Activated CD4-positive, alpha-beta T cell treated with anti-CD3 and anti-CD28 coated beads for 24 hours (primary cell): ENCODE results near the gene GRIP2.

ENCODE experiments used
- DNase-seq, 2 donors: peaks; one replicate each; pipeline ENCODE4 v3.0.0-alpha.2; 2020; ENCODE audit warnings: low read depth in 2 of 2

Gene GRIP2

DNA sequence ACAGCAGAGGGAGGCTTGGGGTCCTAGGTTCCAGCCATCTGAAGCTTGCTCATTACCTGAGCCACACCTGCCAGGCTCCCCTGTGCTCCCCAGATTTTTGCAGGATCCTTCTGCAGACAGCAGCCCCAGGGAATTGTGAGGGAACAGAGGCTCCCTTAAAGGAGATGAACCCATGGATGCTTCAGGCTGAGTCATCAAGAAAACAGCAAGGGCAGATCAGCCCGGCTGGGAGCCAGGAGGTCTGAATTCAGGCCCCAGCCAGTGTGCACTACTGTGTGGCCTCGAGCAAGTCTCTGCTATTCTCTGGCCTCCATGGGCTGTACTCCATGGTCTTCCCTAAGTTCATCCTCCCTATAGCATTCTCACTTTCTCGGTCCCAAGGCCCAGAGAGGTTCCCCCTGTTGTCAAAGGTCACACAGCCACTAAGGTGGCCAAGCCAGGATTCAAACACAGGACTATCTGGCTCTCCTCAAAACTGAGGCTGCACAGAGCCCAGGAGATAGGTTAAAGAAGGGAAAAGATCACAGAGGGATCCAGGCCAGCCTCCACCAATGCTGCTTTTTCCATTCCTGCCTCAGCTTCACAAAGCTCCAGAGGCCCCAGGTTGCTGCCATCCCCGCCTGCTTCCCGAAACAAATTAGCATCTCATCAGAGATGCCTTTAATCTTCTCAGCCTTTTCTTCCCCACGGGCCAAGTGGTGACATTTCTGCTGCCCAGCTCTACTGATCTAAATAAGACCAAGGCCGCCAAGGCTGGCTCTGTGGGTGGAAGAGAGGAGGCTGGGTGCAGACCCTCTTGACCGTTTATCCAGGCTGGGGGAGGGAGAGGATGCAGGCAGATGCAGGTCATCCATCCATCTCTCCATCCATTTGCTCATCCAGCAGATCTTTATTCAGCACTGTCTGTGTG, 21.2 kb upstream of the GRIP2 start:
- no peak for DNase-seq

GRCh38 chr3:14560110-14560509, 20.0 kb upstream of the GRIP2 start:
- no peak for DNase-seq

DNA sequence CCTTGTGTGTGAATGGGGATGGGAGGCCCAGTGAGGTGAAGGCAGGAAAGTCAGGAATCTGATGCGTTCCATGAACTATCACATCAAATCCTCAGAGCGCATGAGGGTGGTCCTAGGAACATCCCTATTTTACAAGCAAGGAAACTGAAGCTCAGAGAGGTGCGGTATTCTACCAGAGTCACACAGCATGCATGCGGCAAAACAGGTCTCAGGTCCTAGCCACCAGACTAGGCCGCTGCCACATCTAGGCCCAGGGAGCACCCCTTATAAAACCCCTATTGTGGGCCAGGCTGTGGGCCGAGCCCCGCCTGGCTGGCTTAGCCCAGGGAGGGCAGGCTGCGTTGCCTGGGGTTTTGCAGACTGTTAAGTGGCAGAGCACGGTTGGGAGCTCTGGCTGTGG, 17.9 kb upstream of the GRIP2 start:
- DNase-seq = no peak

DNA sequence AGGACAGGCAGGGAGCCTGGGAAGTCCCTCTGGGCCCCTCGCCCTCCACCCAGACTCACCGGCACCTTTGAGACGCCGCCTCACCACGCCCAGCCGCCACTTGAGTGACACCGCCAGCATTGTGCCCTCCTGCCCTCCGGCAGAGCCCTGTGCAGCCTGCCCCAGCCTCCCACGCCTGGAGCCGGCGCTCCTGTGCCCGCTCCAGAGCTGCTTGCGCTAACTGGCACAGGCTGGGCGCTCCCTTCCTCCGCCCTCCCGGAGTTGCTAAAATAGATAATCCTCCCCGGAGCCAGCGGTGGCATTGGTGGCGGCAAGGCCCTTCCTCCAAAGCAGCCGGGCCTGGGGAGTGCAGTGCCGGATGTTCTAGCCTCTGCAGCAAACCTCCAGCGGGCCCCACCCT, 15.7 kb upstream of the GRIP2 start:
- DNase-seq = no peak

DNA sequence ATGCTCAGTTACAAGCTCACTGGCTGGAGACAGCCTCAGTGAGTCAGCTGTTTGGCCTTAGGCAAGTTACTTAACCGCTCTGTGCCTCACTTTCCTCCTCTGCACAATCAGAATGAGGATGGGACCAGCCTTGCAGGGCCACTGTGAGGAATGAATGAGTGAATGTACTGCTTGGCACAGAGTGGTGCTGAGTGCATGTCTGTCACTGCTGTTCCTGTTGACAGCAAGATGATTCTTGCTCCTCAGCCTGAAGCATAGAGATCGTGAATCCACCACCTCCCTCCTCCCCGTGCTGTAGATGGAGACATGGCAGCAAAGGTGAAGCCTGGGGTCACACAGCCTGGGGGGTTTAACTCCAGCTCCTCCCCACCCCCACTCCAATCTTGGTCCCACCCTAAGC, 14.6 kb upstream of the GRIP2 start:
- DNase-seq = no peak

DNA sequence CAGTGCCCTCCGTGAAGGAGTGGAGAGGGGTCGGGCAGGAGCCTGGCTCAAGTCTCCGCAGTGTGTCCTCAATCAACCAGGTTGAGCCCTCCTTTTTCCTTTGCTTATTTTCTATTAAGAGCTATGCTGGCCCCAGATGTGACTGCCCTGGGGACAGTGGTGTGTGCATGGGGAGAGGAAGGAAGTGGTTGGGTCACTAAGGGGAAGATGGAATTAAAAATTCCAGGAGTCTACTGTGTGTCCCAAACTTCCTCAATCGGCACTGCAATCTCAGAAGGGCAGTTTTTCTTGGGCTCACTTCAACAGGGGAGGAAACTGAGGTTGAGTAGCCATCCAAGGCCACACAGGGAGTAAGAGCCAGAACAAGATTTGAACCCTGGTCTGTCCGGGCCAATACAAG, 13.7 kb upstream of the GRIP2 start:
- no peak for DNase-seq

DNA sequence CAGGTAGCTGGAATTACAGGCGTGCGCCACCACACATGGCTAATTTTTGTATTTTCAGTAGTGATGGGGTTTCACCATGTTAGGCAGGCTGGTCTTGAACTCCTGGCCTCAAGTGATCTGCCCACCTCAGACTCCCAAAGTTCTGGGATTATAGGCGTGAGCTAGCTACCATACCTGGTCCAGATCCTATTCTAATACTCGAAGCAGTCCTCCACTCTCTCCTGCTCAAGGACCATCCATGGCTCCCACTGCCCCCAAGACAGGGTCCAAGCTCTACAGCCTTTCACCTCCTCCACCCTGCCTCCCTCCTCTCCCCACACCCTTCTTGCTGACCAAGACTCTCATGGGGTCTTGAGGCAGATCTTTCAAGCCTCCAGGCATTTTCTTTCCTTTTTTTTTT, 12.6 kb upstream of the GRIP2 start:
- DNase-seq = no peak

- DNase-seq = no peak
These were observed 12.0 kb upstream of the GRIP2 start for GRCh38 chr3:14552041-14552648.

- no peak for DNase-seq
These were observed 10.8 kb upstream of the GRIP2 start for GRCh38 chr3:14550651-14551611.

DNA sequence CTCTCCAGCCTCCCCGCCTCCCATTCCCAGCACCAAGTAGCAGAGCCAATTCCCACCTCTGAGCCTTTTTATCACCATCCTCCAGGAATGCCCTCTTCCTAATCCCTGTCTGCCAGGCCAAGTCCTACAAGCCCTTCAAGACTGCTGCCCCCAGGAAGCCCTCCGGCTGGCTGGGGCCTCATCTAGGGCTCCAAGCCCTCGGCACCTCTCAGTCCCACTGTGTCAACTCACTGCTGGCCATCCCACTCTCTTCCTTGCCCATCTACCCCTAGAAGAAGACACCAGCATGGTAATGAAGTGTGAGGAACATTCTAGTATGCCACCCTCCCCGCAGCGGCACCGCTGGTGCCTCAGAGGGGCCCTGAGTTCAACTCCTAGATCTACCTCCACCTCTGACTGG, 10.0 kb upstream of the GRIP2 start:
- DNase-seq = no peak

DNA sequence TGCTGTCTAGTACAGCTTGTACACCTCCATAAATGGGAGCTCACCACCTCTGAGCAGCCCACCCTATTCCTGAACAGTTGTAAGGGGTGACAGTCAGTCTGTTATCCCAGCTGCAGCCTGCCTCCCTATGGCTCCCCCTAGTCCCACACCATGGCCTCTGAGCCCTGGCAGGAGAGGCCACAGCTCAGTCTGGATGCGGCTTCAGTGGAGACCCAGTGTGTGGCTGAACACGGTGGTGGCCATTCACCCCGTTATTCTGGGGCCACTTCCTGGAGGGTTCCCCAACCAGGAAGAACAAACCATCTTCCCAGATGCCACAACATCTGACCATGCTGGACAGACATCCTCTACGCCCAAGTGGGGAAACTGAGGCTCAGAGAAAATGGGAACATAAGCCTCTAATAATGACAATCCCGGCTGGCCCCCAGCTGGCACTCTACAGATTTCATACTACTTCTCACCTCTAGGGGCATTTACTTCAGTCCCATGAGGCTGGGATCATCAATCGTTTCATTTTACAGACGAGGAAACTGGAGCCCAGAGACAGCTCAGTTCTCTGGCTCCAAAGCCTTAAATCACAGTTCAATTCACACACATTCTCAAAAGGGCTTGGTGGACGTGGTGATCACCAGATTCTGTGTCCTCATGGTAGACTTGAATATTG, 9.2 kb upstream of the GRIP2 start:
- no peak for DNase-seq

GRCh38 chr3:14548321-14548729, 8.2 kb upstream of the GRIP2 start:
- DNase-seq = peak; percentile 19 to 20

DNA sequence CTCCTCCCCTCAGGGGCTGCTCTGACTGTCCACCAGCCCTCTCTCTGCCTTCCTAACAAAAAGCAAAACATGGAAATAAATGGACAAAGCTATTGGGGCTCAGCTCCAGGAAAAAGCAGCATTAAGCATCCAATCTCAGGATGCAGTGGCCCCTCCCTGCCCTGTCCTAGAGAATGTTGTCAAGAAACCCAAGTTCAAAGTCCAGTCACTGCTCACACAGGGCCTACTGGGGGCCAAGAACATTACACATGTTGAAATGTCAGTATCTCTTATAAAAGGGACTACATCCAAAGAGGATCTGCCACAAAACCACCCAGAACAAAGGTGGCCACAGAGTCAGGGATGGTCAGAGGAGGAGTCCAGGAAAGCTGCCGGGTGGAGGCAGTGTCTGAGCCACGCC, 7.6 kb upstream of the GRIP2 start:
- no peak for DNase-seq

GRCh38 chr3:14546041-14546440, 5.9 kb upstream of the GRIP2 start:
- no peak for DNase-seq

DNA sequence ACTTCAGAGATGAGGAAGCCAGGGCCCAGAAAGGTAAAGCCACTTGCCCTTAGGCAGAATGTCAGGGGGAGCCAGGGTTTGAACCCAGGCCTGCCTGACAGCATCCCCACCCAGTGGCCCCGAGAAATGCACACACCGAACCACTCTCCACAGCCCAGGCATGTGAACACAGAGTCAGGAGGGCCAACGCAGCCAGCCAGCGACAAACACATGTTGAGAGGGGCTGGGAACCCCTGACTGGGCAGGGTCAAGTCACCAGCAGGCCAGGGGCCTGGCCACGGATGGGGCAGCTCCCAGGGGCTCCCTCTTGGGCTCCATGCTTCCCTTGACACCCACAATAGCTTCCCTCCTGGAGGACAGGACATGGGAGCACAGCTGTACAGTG, 5.1 kb upstream of the GRIP2 start:
- DNase-seq = no peak

- no peak for DNase-seq
These were observed 4.4 kb upstream of the GRIP2 start for GRCh38 chr3:14544282-14545250.

GRCh38 chr3:14543446-14543845, 3.3 kb upstream of the GRIP2 start:
- DNase-seq = no peak

DNA sequence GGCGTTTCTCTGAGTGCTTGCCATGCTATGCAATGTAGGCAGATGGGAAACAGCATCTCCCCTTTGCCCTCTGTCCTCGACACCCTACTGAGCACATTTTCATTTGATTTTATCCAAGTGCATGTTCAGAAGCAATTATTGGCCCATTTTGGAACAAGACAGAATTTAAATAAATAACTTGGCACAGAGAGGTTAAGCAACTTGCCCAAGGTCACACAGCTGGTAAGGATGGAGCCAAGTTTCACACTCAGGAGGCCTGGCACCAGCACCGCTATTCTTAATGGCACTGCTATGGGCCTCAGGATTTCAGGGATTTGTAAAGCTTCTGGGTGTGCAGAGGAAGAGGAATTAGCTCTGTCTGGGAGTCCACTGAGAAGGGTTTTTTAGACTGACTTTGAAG, 2.5 kb upstream of the GRIP2 start:
- DNase-seq = no peak

DNA sequence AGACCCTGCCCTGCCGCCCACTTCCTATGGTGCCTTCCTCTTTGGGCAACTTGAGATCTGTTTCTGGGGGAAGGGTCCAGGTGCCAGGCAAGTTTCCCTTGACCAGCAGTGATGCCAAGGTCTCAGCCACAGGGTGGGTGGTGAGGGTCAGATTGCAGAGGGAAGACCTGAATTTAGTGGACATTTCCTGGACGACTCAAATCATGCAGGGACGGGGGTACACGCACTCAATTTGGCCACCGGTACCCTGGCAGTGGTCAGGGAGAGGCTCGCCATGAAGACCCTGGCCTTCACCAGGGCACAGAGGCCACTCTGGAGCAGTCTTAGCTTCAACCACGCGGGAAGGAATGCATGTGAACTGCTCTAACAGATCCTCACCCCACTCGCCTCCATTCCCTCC, 1.5 kb upstream of the GRIP2 start:
- no peak for DNase-seq

DNA sequence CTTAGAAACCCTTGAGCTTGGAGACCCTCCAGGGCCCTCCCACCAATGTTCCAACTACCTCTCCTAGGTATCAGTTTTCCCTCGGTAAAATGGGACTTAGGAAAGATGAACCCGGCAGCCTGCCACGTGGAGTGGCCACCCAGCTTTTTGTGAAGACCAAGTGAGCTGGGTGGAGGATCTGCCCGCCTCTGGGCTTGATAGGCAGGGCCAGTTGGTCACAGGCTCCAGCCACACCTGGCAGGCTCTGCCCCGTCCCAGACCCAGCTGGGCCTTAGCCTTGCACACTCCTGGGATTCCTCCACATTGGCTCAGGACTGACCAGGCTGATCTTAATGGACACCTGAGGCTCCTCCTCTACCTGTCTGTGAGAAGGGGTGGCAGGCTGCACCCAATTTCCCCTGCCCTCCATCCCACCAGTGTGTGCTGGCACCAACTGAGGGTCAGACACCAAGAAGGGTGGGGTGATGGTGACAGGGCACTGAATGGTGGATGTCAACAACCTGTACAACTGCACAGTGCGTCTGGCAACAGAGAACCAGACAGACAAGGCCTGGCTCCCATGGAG, 761 bp upstream of the GRIP2 start:
- no peak for DNase-seq
